Liver (tissue), 3 donors: Measurements from ENCODE around the gene CIBAR2.

Experiments
- CTCF ChIP-seq: fragments of 150-350 bp; IDR thresholded peaks from 2 replicates; pipeline ENCODE4 v1.5.1; 2017; ENCODE audit warnings: improper control_type of control experiment, low read depth, low read length; ENCODE audit not compliant: missing input control
- EGR1 ChIP-seq, 2 donors: IDR thresholded peaks; 2 replicates each; pipeline ENCODE4 v1.6.1; 2016 to 2018; ENCODE audit warnings: antibody characterized with exemption in 2 of 2, low read depth in 2 of 2
- GABPA ChIP-seq, 2 donors: IDR thresholded peaks in 1 of 2; conservative IDR thresholded peaks in 1 of 2; 2 replicates each; pipeline ENCODE4 v1.6.1; 2016; ENCODE audit warnings: antibody characterized with exemption in 2 of 2, mild to moderate bottlenecking in 1 of 2, moderate library complexity in 1 of 2
- JUND ChIP-seq, 2 donors: IDR thresholded peaks; 2 replicates each; pipeline ENCODE4 v1.6.1; 2016; ENCODE audit warnings: antibody characterized with exemption in 2 of 2
- MAX ChIP-seq: IDR thresholded peaks from 2 replicates; pipeline ENCODE4 v1.6.1; 2016; ENCODE audit warnings: antibody characterized with exemption
- RAD21 ChIP-seq, 2 donors: IDR thresholded peaks; 2 replicates each; pipeline ENCODE4 v1.6.1; 2016; ENCODE audit warnings: antibody characterized with exemption in 2 of 2, mild to moderate bottlenecking in 2 of 2
- REST ChIP-seq: IDR thresholded peaks from 2 replicates; pipeline ENCODE4 v1.6.1; 2016; ENCODE audit warnings: antibody characterized with exemption, mild to moderate bottlenecking
- SP1 ChIP-seq: IDR thresholded peaks from 2 replicates; pipeline ENCODE4 v1.6.1; 2018; ENCODE audit warnings: antibody characterized with exemption, mild to moderate bottlenecking
- TAF1 ChIP-seq: conservative IDR thresholded peaks from 2 replicates; pipeline ENCODE4 v1.6.1; 2016; ENCODE audit warnings: antibody characterized with exemption, mild to moderate bottlenecking
- ZBTB33 ChIP-seq: IDR thresholded peaks from 2 replicates; pipeline ENCODE4 v1.6.1; 2016; ENCODE audit warnings: antibody characterized with exemption
- donor health status: healthy.
- donor health status: healthy.

- no peak for TF ChIP-seq SP1
- peak; percentile 37 for TF ChIP-seq MAX
- TF ChIP-seq JUND (IDR thresholded peaks at IDR 0.05): no peak
- no peak for TF ChIP-seq REST
- no peak for TF ChIP-seq RAD21 (IDR thresholded peaks at IDR 0.05)
- no peak for TF ChIP-seq GABPA (IDR thresholded peaks at IDR 0.05 in 1 of 2, conservative IDR thresholded peaks at IDR 0.05 in 1 of 2)
- TF ChIP-seq CTCF: no peak
- TF ChIP-seq EGR1 (IDR thresholded peaks at IDR 0.05; ENCODE audit: low read depth in 2 of 2): no peak
- TF ChIP-seq ZBTB33: no peak
- no peak for TF ChIP-seq TAF1
Observed at GRCh38 chr16:85136213-85136701, 24.0 kb upstream of the CIBAR2 start.
